Measurements from ENCODE around the gene DNAJB8. TPM values are rescaled to one million over a fixed set of nuclear protein-coding genes. Genes with fewer than 3 reads are reported as not detected.

The DNAJB8 gene
- total RNA-seq, 1 experiment from 2014 or later = not detected

GRCh38 chr3:128472449-128473179 is 5.9 kb upstream of the DNAJB8 start:
- Mint-ChIP-seq H3K9me3 (ENCODE audit: unreplicated experiment) (peaks cover 5% of the 10 kb centered on the region), H3K4me3 (ENCODE audit: unreplicated experiment) (no peak overlapping the region), H3K27me3 (ENCODE audit: insufficient read depth, unreplicated experiment) (peaks cover 62% of the 10 kb centered on the region), H3K27ac (ENCODE audit: low read depth, unreplicated experiment) (no peak overlapping the region), H3K36me3 (ENCODE audit: insufficient read depth, unreplicated experiment) (no peaks in the 10 kb centered on the region), H3K4me1 (ENCODE audit: insufficient read depth, unreplicated experiment) (no peaks in the 10 kb centered on the region)
- intact Hi-C loops (cut with micrococcal nuclease) = no loop called here
- no peak for TF ChIP-seq CTCF (IDR thresholded peaks at IDR 0.05; ENCODE audit: unreplicated experiment)
- DNase-seq (ENCODE audit: unreplicated experiment) = no peak
- BruUV-seq (replicated peaks) = no TSS peak
- ChIA-PET POLR2A (no interaction called here), CTCF (no interaction called here)

- intact Hi-C loops (cut with micrococcal nuclease) = no loop called here
- H3K4me3 Mint-ChIP-seq (ENCODE audit: unreplicated experiment) = no peak overlapping the region
- CTCF ChIA-PET = no interaction called here
- H3K27ac Mint-ChIP-seq (ENCODE audit: low read depth, unreplicated experiment) = no peak overlapping the region
- BruUV-seq (replicated peaks) = no TSS peak
- DNase-seq (ENCODE audit: unreplicated experiment) = no peak
- POLR2A ChIA-PET = no interaction called here
- H3K9me3 Mint-ChIP-seq (ENCODE audit: unreplicated experiment) = peaks cover 5% of the 10 kb centered on the region
- H3K36me3 Mint-ChIP-seq (ENCODE audit: insufficient read depth, unreplicated experiment) = no peaks in the 10 kb centered on the region
- no peaks in the 10 kb centered on the region for H3K4me1 Mint-ChIP-seq (ENCODE audit: insufficient read depth, unreplicated experiment)
- peaks cover 62% of the 10 kb centered on the region for H3K27me3 Mint-ChIP-seq (ENCODE audit: insufficient read depth, unreplicated experiment)
- TF ChIP-seq CTCF (IDR thresholded peaks at IDR 0.05; ENCODE audit: unreplicated experiment) = no peak
These were observed 5.0 kb upstream of the DNAJB8 start for GRCh38 chr3:128471720-128472119.

GRCh38 chr3:128471110-128471509 is 4.4 kb upstream of the DNAJB8 start:
- Mint-ChIP-seq H3K27me3 (ENCODE audit: insufficient read depth, unreplicated experiment) (peaks cover 66% of the 10 kb centered on the region), H3K36me3 (ENCODE audit: insufficient read depth, unreplicated experiment) (no peaks in the 10 kb centered on the region), H3K9me3 (ENCODE audit: unreplicated experiment) (peaks cover 5% of the 10 kb centered on the region), H3K27ac (ENCODE audit: low read depth, unreplicated experiment) (no peak overlapping the region), H3K4me3 (ENCODE audit: unreplicated experiment) (no peak overlapping the region), H3K4me1 (ENCODE audit: insufficient read depth, unreplicated experiment) (no peaks in the 10 kb centered on the region)
- BruUV-seq (replicated peaks) = no TSS peak
- TF ChIP-seq CTCF (IDR thresholded peaks at IDR 0.05; ENCODE audit: unreplicated experiment) = no peak
- no peak for DNase-seq (ENCODE audit: unreplicated experiment)
- intact Hi-C loops (cut with micrococcal nuclease) = no loop called here
- ChIA-PET POLR2A (no interaction called here), CTCF (no interaction called here)

GRCh38 chr3:128470134-128470899 is 3.6 kb upstream of the DNAJB8 start:
- Mint-ChIP-seq H3K4me3 (ENCODE audit: unreplicated experiment) (no peak overlapping the region), H3K27ac (ENCODE audit: low read depth, unreplicated experiment) (no peak overlapping the region), H3K9me3 (ENCODE audit: unreplicated experiment) (peaks cover 5% of the 10 kb centered on the region), H3K4me1 (ENCODE audit: insufficient read depth, unreplicated experiment) (no peaks in the 10 kb centered on the region), H3K36me3 (ENCODE audit: insufficient read depth, unreplicated experiment) (no peaks in the 10 kb centered on the region), H3K27me3 (ENCODE audit: insufficient read depth, unreplicated experiment) (peaks cover 71% of the 10 kb centered on the region)
- DNase-seq (ENCODE audit: unreplicated experiment) = no peak
- ChIA-PET POLR2A (no interaction called here), CTCF (no interaction called here)
- BruUV-seq (replicated peaks) = no TSS peak
- TF ChIP-seq CTCF (IDR thresholded peaks at IDR 0.05; ENCODE audit: unreplicated experiment) = no peak
- intact Hi-C loops (cut with micrococcal nuclease) = no loop called here
